Hindlimb muscle (tissue), 1 donor: ENCODE measurements around the gene ZNF469. TPM values are rescaled to one million over a fixed set of nuclear protein-coding genes. Genes with fewer than 3 reads are reported as not detected.
"Not testable (repeated sequence)": the region's sequence is repeated elsewhere in the genome, so short reads cannot be mapped to it uniquely, and the experiment has no call there.

ENCODE experiments used
- DNase-seq: peaks from one replicate; pipeline ENCODE4 v3.0.0-alpha.2; 2013
- polyA plus RNA-seq: library from polyadenylated mRNA; unstranded; fragments of 120-200 nt; gene quantifications from one replicate; pipeline ENCODE4 v1.2.1, GENCODE V29; 2013; ENCODE audit not compliant: insufficient read length

The ZNF469 gene
- polyA plus RNA-seq, 1 donor, result 5.9 TPM

DNA sequence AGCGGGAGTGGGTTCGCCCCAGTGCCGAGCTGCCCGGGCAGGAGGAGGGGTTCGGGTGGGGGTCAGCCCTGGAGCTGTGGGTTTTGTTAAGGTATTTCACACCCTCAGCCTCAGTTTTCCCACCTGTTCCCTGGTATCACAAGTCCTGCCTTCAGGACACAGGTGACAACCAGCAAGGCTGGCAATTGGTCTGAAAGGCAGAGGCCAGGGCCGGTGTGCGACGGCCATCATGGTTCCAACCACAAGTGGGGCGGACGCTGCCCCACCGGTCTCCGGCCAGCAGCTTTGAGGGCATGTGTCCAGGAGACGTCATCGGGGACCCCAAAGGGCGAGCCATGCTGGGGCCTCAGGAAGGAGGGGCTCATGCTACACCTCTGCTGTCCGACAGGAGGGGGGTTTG lies 10.8 kb downstream of the ZNF469 start:
- DNase-seq, result no peak

DNA sequence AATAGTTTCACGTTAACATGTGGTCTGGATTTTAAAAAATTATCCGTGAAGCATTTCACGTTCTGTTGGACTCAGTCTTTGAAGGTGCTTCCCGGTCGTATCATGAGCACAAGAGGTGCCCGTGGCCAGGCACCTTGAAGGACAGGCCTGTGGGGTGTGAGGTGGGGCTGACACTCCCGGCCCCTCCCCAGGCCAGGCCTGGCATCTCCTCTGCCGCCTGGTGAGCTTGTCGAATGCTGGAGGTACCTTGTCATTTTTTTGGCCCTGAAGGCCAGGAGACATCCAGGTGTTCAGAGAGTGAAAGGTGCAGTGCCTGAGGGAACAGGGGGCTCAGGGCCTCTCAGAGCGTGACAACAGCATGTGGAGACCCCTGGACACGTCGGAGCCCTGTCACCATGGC lies 11.7 kb downstream of the ZNF469 start:
- DNase-seq, result no peak

DNA sequence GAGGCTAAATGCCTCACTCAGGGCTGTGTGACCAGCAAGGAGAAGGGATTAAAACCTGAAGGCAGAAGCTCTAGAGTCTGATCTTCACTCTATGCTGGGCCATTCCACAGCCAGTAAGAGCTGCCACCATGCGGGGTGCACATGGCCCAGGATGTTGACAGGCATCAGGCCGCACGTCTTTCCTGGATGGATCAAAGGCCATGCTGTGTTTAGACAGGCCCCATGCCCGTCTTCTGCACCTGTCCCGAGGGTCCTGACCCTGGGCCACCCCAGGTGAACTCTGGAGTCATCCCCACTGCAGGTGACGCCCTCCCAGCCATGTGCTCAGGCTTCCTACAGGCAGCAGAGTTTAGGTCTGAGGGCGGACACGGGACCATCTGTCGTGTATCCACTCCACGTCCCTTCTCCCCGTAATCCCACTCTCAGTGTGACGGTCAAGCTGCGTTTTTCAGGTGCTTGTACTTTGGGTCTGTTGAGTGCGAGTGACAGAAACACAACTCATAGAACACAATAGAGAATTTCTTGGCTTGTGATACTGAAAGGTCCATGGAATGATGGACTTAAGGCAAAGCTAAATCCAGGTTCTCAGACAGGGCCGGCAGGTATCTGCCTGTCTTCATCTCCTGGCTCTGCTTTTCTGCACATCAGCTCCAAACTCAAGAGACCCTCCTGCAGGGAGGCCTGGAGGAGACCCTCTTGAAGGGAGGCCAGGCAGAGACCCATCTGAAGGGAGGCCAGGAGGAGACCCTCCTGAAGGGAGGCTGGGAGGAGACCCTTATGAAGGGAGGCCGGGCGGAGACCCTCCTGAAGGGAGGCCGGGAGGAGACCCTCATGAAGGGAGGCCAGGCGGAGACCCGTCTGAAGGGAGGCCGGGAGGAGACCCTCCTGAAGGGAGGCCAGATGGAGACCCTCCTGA lies 13.2 kb downstream of the ZNF469 start:
- no peak for DNase-seq

DNA sequence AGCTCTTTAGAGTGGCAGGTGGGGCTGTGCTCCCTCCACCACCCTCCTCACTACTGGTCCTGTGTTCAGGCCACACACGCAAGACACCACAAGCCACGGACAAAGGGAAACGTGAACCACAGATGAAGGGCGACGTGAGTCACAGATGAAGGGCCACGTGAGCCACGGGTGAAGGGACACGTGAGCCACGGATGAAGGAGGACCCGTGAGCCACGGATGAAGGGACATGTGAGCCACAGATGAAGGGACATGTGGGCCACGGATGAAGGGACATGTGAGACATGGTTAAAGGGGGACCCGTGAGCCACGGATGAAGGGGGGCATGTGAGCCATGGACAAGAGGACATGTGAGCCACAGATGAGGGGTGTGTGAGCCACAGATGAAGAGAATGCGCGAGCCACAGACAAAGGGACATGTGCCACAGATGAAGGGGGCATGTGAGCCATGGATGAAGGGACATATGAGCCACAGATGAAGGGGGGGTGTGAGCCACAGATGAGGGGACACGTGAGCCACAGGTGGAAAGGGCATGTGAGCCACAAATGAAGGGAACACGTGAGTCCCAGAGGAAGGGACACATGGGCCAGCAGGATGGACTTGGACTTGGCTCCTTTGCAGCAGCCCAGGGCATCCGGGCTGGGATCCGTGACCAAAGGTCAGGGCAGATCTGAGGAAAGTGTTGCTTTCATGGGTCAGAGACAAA lies 15.6 kb downstream of the ZNF469 start:
- DNase-seq, result no peak

DNA sequence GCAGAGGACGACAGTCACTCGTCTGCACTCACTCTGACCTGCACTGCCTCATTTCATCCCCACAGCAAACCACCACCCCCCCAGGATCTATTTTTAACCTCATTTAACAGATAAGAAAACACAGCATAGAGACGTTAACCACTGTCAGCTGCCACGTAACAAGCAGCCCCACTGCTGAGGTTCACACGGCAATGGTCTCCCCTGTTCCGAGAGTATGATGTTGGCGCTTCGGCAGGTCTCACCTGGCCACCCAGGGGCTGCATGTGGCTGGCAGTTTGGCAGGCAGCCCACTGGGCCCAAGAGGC lies 16.1 kb downstream of the ZNF469 start:
- no peak for DNase-seq

DNA sequence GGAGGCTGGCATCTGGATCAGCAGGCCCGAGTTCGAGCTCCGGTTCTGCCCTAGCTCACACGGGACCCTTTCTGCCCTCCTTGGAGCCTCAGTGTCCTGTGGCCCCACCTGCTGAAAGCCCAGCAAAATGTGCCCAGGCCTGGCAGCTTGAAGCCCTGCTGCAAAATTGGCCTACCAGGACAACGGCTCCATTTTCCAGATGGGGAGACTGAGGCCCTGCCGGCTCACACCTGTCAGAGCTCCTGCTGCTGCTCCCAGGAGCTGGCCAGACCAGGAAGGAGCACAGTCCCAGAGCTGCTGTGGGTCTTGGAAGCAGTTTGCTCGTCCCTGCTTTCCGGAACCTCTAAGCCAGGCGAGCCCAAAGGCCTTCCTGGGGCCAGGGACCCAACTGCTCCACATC lies 17.4 kb downstream of the ZNF469 start:
- DNase-seq, result no peak

DNA sequence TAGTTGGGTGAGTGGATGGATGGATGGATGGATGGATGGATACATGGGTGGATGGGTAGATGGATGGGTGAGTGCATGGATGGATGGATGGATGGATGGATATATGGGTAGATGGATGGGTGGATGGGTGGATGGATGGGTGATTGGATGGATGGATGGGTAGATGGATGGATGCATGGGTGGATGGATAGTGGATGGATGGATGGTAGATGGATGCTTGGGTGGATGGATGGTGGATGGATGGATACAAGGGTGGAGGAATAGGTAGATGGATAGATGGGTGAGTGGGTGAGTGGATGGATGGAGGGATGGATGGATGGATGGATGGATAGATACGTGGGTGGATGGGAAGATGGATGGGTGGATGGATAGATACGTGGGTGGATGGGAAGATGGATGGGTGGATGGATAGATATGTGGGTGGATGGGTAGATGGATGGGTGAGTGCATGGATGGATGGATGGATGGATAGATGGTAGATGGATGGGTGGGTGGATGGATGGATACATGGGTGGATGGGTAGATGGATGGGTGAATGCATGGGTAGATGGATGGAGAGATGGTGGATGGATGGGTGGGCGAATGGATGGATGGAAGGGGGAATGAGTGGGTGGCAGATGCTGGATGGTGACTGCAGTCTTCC lies 19.0 kb downstream of the ZNF469 start:
- DNase-seq, result no peak

DNA sequence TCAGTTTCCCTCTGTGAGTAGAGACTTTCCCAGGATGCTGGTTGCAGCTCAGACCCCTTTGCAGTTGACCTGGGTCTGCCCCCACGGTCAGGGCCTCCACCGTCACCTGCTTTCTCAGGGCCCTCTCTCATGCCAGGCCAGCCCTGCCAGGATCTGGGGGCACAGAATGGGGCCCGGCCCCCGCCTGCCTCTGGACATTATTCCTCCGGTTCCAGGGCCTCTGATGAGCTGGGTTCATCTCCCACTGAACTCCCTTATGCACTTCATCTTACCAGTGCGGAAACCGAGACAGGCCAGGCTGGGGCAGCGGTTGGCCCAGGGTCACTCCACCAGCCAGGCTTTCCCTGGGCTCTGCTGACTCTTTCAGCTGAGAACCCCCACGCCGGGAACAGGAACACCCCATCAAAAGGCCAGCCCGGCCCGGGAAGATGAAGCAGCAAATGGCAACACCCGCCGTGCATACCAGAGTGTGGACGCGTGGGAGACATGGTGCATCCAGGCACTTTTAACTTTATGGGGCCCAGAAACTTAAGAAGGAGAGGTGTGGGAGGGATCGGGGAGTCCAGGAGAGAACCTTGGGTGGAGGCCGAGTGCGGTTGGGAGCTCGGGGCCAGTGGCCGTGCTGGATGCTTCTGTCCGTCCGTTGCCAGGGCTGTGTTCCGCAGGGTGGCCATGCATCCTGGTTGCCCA lies 19.9 kb downstream of the ZNF469 start:
- no peak for DNase-seq

DNA sequence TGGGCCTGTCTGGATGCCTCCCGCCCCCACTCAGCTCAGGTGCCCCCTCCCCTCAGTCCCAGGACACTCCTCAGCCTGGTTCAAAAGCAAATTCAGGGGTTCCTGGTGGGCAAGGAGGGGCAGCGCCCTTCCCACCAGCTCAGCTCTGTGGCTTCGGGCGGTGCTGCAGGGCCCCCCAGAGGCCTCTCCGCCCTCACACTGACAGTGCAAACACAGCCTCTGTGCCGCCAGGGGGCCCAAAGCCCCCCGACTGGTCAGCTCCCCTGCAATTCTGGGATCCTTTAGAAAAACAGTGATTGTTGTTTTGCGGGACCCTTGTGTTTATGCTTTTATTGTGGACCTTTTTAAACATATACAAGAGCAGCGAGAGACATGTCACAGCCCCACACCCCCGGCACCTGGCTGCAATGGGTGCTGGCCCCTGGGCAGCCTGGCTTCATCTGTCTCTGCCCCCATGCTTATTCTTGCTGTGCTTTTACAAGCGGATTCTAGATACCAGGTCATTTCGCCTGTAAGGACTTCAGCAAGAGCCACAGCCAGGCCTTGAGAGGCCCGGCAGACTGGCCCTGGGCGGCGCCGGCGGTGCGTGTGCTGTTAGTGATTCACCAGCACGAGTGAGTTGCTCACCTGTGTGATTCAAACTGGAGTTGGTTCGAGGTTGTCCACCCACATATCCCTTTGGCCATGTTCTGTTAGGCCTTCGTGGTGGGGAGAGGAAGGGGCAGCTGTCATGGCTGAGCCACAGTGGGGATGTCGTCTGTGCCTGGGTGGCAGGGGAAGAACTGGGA lies 21.2 kb downstream of the ZNF469 start:
- DNase-seq, result no peak

DNA sequence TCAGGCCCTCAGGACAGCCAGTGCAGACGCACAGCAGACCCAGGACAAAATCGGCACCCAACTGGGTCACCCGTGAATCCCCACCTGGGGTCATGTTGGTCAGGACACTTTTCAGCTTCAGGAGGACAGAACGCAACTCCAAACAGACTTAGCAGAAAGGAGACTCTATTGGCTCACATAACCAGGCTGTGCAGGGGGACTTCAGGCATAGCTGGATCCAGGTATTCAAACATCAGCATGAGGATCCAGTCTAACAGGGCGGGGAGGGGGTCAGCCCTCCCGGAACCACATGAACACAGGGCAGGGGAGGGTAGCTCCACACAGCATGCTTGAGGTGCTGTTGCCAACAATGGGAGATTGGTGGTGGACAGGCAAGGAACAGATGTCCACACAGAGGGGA lies 22.0 kb downstream of the ZNF469 start:
- no peak for DNase-seq

DNA sequence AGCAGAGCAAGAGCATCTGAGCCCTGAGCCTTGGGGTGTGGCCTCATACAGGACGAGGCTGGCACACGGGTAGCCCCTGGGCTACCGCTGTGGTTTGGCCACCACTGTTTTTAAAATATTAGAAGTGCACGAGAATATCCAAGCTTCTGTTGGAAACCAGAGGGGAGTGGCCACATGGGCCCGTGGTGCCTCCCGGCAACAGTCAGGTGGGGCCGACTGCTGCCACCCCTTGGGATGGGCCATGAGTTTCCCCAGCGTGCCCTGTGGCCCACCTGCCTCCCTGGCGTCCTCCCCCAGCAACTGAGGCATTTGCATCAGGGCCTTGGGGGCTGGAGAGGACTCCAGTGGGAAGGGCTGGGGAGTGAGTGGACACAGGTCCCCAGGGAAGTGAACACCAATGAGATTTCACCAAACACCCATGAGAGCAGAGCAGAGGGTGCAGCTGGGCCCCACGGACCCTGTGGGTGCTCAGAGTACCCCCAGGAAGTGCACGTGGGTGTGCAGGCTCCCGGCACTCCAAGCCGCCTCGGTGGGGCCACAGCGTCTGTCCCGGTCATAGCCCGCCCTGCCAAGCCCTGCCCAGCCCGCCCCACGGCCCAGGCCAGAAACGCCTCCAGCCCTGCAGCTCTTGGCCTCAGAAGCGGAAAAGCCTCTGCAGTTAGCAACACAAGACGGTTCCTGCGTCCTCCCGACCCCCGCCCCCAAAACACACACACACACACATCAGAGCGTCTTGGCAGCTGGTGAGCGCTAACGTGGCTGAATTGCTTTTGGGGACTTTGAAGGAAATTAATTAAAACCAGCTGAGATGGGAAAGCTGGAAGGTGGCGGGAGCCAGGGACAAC lies 22.7 kb downstream of the ZNF469 start:
- peak; percentile 90 for DNase-seq

DNA sequence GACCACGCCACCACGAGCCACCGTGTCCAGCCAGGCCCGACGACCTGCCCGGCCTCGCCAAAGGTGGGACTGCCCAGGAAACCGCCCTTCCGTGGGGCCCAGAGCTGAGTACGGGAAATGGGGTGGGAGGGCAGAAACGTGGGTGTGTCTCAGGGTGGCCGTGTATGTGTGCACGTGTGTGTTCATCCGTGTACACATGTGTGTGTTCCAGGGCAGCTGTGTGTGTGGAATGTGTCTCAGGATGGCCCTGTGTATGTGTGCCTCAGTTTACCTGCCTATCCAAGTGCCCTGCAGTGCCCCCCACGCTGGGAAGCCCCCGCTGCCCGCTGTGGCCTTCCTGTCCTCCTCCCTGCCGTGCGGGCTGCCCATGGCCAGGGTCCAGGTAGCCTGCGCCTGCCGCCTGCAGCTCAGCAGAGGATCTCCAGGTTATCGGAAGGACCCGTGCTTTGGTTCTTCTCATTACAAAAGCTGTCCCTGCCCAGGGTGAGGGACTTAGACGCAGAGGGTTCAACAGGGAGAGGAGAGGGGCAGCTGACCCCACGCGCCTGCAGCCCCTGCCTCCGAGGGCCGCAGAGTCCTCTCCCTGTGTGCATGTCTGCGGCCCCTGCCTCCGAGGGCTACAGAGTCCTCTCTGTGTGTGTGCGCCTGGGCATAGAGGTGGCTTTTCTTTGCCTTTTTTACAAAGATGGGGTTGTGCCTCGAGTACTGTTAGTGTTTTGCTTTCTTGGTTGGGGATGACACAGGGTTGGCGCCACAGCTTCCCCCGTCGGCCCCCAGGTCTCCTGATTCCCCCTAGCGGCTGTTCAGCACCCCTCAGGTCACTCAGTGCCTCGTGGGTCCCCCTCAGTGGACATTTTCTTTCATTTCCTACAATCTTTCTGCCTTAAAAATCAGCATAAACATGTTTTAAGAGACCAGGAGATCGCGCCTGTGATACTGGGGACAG lies 23.6 kb downstream of the ZNF469 start:
- peak; percentile 67 for DNase-seq

DNA sequence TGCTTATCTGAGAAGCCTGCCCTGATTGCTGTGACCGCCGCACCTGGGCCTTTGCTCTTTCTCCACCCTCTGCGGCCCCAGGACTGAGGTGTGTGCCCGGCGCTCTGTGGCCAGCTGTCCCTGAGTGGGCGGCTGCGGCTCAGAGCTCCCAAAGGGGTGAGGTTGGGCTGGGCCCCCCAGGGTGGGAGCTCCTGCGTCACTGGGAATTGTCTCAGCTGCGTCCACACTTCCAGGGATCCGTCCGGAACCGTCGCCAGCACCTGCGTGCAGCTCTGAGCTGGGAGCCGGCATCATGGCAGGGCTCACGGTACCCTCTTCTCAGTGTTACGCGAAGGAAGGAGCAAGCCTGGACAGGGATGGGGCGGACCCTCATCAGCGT lies 24.3 kb downstream of the ZNF469 start:
- DNase-seq, result no peak

DNA sequence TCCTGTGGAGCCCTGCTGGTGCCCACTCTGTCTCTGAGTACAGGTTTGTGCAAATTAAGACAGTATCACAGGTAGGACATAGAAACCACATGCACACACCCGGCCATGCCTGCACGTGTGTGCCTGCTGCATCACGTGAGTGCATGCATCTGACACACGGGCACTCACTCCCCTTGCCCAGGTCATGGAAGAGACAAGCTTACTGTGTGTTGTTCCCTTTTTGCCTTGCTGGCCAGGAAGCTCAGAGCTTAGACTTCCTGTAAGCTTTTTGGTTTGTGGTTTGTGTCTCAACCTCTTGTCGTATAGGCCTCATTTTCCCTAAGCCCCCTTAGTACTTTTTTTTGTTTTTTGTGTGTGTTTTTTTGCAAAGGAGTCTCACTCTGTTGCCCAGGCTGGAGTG lies 25.0 kb downstream of the ZNF469 start:
- DNase-seq, result no peak

DNA sequence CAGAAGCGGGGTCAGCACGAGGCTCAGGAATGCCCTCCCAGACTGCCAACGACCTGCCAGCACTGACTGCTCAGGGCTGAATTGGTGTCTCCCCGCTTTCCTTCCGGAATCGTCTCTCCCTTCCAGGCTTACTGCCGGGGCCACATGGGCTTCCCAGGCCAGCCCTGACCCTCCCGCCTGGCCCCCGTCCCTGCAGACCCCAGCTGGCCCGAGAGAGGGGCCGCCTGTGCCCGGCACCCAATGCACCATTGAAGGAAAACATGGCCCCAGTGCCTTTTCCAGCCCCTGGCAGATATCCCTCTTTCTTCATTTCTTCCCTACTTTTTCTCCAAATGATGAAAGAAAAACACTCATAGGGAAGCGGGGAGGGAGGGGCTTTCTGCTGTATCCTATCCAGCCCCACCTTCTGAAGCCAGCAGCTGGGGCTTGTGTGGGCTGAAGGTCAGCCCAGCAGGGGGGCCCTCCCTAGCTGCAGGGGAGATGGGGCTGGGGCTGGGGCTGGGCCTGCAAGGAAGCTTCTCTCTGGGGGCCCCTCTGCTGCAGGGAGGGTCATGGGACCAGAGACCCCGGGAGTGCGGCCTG lies 25.9 kb downstream of the ZNF469 start:
- no peak for DNase-seq

DNA sequence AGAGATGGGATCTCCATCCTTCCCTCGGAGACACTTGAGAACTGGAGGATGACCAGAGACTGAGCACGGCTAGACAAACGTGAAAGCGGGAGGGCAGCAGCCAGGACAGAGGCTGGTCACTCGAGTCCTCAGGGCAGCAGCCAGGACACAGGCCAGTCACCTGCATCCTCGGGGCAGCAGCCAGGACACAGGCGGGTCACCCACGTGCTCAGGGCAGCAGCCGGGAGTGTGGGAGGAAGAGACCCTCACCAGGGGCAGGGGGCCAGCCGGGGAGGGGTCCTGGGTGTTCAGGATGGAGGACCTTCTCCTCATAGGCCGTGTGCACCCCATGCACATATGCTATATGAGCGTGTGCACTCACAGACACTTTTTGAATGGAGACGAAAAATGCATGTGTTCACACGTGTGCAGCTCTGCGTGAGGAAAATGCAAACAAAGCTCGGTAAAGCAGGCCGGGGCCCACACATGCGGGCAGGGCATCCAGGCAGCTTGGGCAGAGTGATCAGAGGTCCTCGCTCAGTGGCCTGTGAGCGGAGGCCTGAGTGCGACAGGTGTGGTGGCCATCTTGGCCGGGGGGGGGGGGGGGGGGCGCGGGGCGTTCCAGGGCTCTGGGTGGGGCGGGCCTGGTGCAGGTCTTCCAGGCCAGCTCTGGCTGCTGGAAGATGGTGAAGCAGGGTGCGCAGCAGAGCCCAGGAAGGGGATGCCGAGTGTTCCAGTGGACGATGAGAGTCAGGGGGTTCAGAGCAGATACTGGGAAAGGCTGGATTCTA lies 26.7 kb downstream of the ZNF469 start:
- DNase-seq, result no peak

DNA sequence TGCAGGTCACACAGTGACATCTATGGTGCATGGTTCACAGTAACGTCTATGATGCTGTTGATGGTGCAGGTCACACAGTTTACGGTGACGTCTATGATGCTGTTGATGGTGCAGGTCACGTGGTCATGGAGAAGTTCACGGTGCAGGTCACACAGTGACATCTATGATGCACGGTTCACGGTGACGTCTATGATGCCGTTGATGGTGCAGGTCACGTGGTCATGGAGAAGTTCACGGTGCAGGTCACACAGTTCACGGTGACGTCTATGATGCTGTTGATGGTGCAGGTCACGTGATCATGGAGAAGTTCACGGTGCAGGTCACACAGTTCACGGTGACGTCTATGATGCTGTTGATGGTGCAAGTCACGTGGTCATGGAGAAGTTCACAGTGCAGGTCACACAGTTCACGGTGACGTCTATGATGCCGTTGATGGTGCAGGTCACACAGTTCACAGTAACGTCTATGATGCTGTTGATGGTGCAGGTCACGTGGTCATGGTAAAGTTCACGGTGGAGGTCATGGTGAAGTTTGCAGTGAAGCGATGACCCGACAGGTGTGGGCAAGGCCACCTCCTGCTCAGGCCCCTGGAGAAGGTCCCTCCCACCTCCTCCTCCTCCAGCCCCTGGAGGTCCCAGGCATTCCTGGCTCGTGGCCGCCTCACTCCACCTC lies 27.7 kb downstream of the ZNF469 start:
- not testable (repeated sequence) for DNase-seq

DNA sequence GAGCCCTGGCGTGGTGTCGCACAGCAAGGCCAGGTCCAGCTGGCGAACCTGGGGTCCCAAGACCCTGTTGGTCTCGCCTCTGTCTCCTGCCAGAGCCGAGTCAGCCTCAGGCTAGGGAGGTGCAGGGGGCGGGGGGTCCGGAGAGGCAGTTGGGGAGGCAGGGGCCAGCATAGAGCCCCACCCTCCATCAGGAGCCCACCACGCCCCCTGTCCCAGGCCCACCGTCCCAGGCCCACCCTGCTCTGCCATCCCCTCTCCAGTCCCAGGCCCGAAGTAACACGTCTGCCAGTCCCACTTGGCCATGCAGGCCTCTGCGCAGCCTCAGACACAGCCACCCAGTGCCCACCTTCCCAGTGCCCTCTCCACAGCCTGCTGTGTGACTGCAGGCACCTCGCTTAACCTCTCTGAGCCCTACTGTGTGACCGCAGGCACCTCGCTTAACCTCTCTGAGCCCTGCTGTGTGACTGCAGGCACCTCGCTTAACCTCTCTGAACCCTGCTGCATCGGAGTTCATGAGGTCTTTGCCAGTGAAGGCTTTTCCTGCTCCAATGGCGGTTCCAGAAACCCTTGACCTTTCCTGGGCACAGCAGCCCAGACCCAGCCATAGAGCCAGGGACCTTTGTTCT lies 29.3 kb downstream of the ZNF469 start:
- DNase-seq, result no peak
